ENCODE measurements around the gene PCNT. TPM values are rescaled to one million over a fixed set of nuclear protein-coding genes. Genes with fewer than 3 reads are reported as not detected.

Gene PCNT
- polyA plus RNA-seq, 1 experiment, result 8.5 TPM

DNA sequence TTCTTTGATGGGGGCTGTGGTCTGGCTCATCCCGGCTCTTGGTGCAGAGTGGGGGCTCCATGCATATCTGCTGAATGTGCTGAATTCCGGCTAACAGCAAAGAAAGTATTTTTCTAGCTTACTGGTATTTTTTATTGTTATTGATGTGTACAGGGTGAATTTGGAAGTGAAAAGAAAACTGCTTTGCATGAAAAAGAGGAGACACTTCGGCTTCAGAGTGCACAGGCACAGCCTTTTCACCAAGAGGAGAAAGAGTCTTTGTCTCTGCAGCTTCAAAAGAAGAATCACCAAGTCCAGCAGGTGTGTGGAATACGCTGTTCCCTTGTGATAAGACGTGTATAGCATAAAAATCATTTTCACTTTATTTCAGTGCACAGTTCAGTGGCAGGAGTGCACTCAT, 57.6 kb downstream of the PCNT start:
- ChIA-PET POLR2A (no interaction called here), CTCF (no interaction called here)
- Histone ChIP-seq H3K27ac (ENCODE audit: low read depth, low read length) (no peak overlapping the region), H3K4me3 (ENCODE audit: low read depth, low read length) (no peak overlapping the region), H3K27me3 (ENCODE audit: control insufficient read depth, insufficient read depth, low read length) (no peaks in the 10 kb centered on the region), H3K9me3 (ENCODE audit: control insufficient read depth, insufficient read depth, low read length) (peaks cover 10% of the 10 kb centered on the region)
- TF ChIP-seq, protein P1, sequence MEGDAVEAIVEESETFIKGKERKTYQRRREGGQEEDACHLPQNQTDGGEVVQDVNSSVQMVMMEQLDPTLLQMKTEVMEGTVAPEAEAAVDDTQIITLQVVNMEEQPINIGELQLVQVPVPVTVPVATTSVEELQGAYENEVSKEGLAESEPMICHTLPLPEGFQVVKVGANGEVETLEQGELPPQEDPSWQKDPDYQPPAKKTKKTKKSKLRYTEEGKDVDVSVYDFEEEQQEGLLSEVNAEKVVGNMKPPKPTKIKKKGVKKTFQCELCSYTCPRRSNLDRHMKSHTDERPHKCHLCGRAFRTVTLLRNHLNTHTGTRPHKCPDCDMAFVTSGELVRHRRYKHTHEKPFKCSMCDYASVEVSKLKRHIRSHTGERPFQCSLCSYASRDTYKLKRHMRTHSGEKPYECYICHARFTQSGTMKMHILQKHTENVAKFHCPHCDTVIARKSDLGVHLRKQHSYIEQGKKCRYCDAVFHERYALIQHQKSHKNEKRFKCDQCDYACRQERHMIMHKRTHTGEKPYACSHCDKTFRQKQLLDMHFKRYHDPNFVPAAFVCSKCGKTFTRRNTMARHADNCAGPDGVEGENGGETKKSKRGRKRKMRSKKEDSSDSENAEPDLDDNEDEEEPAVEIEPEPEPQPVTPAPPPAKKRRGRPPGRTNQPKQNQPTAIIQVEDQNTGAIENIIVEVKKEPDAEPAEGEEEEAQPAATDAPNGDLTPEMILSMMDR (IDR thresholded peaks at IDR 0.05; ENCODE audit: low read depth, low read length), result no peak
- DNase-seq (ENCODE audit: low read depth, low spot score), result no peak

DNA sequence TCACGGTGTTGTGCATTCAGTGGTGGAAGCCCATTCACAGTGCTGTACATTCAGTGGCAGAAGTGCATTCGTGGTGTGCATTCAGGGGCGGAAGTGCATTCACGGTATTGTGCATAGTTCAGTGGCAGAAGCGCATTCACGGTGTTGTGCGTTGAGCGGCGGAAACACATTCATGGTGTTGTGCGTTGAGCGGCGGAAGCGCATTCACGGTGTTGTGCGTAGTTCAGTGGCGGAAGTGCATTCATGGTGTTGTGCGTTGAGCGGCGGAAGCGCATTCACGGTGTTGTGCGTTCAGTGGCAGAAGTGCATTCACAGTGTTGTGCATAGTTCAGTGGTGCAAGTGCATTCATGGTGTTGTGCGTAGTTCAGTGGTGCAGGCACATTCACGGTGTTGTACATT, 60.6 kb downstream of the PCNT start:
- Histone ChIP-seq H3K27ac (ENCODE audit: low read depth, low read length) (no peak overlapping the region), H3K4me3 (ENCODE audit: low read depth, low read length) (no peak overlapping the region), H3K9me3 (ENCODE audit: control insufficient read depth, insufficient read depth, low read length) (peaks cover 6% of the 10 kb centered on the region), H3K27me3 (ENCODE audit: control insufficient read depth, insufficient read depth, low read length) (no peaks in the 10 kb centered on the region)
- TF ChIP-seq, protein P1 (IDR thresholded peaks at IDR 0.05; ENCODE audit: low read depth, low read length), result no peak
- DNase-seq (ENCODE audit: low read depth, low spot score), result no peak
- ChIA-PET CTCF (no interaction called here), POLR2A (no interaction called here)

DNA sequence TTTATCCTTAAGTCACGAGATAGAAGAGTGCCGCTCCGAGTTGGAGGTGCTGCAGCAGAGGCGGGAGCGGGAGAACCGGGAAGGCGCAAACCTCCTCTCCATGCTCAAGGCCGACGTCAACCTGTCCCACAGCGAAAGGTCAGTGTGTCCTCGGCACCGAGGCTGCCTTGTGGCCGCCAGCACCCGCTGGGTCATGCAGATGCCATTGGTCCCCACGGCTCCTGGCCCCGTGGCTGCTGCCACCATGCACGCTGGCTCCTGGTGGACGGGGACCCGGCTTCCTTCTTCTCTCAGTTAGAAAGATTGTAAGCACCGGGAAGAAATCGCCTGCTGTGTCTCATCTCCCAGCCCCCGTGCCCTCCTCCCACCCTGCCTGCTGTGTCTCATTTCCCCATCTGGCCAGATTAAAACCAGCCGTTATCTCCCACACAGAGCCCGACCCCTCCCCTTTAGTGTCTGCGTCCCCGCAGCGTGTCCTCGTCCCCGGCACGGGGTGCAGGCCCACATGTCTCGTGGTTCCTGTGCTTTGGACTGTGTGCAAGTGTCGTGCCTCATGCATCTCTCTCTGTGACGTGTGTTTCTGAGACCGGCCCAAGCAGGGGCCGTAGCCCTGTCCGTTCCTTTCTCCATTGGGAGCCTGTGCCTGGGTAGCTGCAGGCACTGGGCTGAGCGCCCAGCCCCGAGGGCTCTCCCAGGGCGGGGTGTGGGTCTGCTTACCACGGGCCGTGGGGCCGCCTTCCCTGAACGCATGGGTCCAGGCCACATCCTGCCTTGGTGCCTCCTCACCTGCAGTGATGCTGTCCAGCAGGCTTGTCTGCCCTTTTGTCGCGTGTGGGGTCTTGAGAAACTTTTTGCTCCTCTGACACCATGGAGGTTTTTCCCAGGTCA, 62.1 kb downstream of the PCNT start:
- H3K27ac ChIP-seq (ENCODE audit: low read depth, low read length), result no peak overlapping the region
- POLR2A ChIA-PET, result no interaction called here
- TF ChIP-seq, protein P1 (IDR thresholded peaks at IDR 0.05; ENCODE audit: low read depth, low read length), result no peak
- no peak overlapping the region for H3K4me3 ChIP-seq (ENCODE audit: low read depth, low read length)
- peaks cover 4% of the 10 kb centered on the region for H3K9me3 ChIP-seq (ENCODE audit: control insufficient read depth, insufficient read depth, low read length)
- DNase-seq (ENCODE audit: low read depth, low spot score), result no peak
- no peaks in the 10 kb centered on the region for H3K27me3 ChIP-seq (ENCODE audit: control insufficient read depth, insufficient read depth, low read length)
- CTCF ChIA-PET, result no interaction called here

DNA sequence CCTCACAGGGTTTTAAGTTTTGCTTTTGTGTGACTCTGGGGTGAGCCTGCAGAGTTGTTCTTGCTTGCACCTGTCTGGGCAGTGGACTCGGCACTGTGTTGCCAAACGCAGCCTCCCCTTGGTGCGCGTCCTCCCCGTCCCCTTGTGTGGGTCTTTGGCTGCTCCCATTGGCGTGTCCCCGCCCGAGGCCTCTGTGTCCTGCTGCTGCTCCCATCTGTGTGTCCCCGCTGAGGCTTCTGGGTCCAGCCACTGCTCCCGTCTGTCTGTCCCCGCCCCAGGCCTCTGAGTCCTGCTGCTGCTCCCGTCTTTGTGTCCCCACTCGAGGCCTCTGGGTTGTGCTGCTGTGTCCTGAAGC, 62.8 kb downstream of the PCNT start:
- ChIA-PET POLR2A (no interaction called here), CTCF (no interaction called here)

More for the DNA sequence above, 62.8 kb downstream of the PCNT start:
- H3K9me3 ChIP-seq (ENCODE audit: control insufficient read depth, insufficient read depth, low read length), result peaks cover 4% of the 10 kb centered on the region
- no peak for DNase-seq (ENCODE audit: low read depth, low spot score)
- TF ChIP-seq, protein P1 (IDR thresholded peaks at IDR 0.05; ENCODE audit: low read depth, low read length), result no peak
- H3K4me3 ChIP-seq (ENCODE audit: low read depth, low read length), result no peak overlapping the region
- H3K27me3 ChIP-seq (ENCODE audit: control insufficient read depth, insufficient read depth, low read length), result no peaks in the 10 kb centered on the region
- H3K27ac ChIP-seq (ENCODE audit: low read depth, low read length), result no peak overlapping the region
